Gastrocnemius medialis (tissue), 4 donors: Measurements from ENCODE around the gene TENT4B. TPM values are rescaled to one million over a fixed set of nuclear protein-coding genes. Genes with fewer than 3 reads are reported as not detected.

ENCODE experiments used
- ATAC-seq, 2 donors: fragments of 150-250 bp; one replicate each; pipeline ENCODE4 v1.9.1; 2016
- DNase-seq, 2 donors: peaks; one replicate each; pipeline ENCODE4 v3.0.0-alpha.2; 2019
- H3K27ac ChIP-seq, 4 donors: fragments of 200-600 bp; sonication (generic); 1 replicate in 1 of 4; 2 replicates in 3 of 4; pipeline ENCODE4 v1.5.1; 2016 to 2018; ENCODE audit warnings: mild to moderate bottlenecking in 2 of 4, moderate library complexity in 1 of 4
- H3K27me3 ChIP-seq, 3 donors: fragments of 200-600 bp; sonication (generic) in 2 of 3; 1 replicate in 1 of 3; 2 replicates in 2 of 3; pipeline versions ENCODE4 v1.5.1 to v1.6.0; 2016 to 2019; ENCODE audit warnings: mild to moderate bottlenecking in 1 of 3, moderate library complexity in 1 of 3
- H3K36me3 ChIP-seq, 2 donors: fragments of 200-600 bp; sonication (generic) in 1 of 2; one replicate each; pipeline ENCODE4 v1.5.1; 2017 to 2018
- H3K4me1 ChIP-seq, 2 donors: fragments of 200-600 bp; sonication (generic) in 1 of 2; one replicate each; pipeline ENCODE4 v1.5.1; 2016 to 2017; ENCODE audit warnings: mild to moderate bottlenecking in 2 of 2
- H3K4me3 ChIP-seq, 4 donors: fragments of 200-600 bp; sonication (generic) in 3 of 4; 1 replicate in 1 of 4; 2 replicates in 3 of 4; pipeline ENCODE4 v1.5.1; 2016 to 2019; ENCODE audit warnings: mild to moderate bottlenecking in 2 of 4
- H3K9me3 ChIP-seq, 3 donors: fragments of 200-600 bp; sonication (generic) in 2 of 3; 1 replicate in 1 of 3; 2 replicates in 2 of 3; pipeline ENCODE4 v1.5.1; 2016 to 2019
- POLR2A ChIP-seq, 2 donors: fragments of 450-650 bp; IDR thresholded peaks; one replicate each; pipeline ENCODE4 v1.6.1; 2017; ENCODE audit warnings: antibody characterized with exemption in 2 of 2, mild to moderate bottlenecking in 2 of 2, moderate library complexity in 2 of 2
- in situ Hi-C, 4 donors: fragments of 200-750 bp; cut with MboI; loops; one replicate each; pipeline versions ENCODE4 v1.15.0 to v1.8.0; 2017; ENCODE audit warnings: low sequenced_read_pairs in 4 of 4
- intact Hi-C: fragments of 100-400 bp; cut with DNase I; formaldehyde crosslinking; loops from one replicate; pipeline ENCODE4 v1.15.1; 2023; ENCODE audit warnings: low total_unique reads
- total RNA-seq, 4 donors: library from RNA; depleted of rRNA; stranded (reverse); fragments of >200 nt; gene quantifications; one replicate each; pipeline versions ENCODE4 v1.1.0 to v1.2.3, GENCODE V29; 2016
- TF ChIP-seq, protein P1 (sequence below), 5 experiments: fragments of 450-650 bp in 3 of 5; fragments of 200-600 bp in 2 of 5; sonication (generic) in 2 of 5; IDR thresholded peaks in 4 of 5; conservative IDR thresholded peaks in 1 of 5; 1 replicate in 4 of 5; 2 replicates in 1 of 5; pipeline ENCODE4 v1.5.1; 2016 to 2019; ENCODE audit warnings: antibody characterized with exemption in 5 of 5, mild to moderate bottlenecking in 3 of 5, moderate library complexity in 3 of 5

TENT4B gene
- total RNA-seq, 4 donors from 2014 or later, result 5.7 to 12.2 (median 7.0) TPM

DNA sequence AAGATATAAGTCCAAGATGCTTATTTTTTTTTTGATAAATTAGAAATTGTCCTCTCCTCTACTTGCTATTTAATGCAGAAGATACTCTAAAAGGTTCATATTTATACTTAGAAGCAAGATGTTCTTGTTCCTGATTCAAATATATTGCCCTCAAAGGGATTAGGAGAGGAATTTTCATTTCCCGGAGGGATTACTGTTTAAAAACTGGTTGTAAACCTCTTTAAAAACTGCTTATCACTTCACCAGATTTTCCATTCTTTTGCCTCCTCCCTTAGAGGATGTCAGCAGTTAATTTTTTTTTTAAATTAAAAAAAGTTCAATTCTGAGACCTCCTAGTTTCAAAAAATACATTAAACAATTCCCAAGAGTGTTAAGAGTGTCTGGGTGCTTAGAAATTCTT is 2.8 kb downstream of the TENT4B start:
- ATAC-seq (no peak), DNase-seq (no peak)
- Histone ChIP-seq H3K4me3 (peak overlapping the region; percentile 72 to 87 (median 86)), H3K36me3 (no peaks in the 10 kb centered on the region), H3K27me3 (no peaks in the 10 kb centered on the region), H3K9me3 (no peaks in the 10 kb centered on the region), H3K4me1 (peaks cover 46 to 63% of the 10 kb centered on the region in 2 donors), H3K27ac (peak overlapping the region; percentile 25 to 97 (median 86))
- in situ Hi-C loops, result loop anchor here in 1 of 4 donors (10.0 kb wide), 2 partner anchors 131 to 209 kb away; partner anchors contain the start of genes BRD7 and CNEP1R1
- intact Hi-C loops, result loop anchor here (2.0 to 10.0 kb wide), 3 partner anchors 55 to 491 kb away; partner anchors contain the start of gene BRD7
- TF ChIP-seq, protein P1, sequence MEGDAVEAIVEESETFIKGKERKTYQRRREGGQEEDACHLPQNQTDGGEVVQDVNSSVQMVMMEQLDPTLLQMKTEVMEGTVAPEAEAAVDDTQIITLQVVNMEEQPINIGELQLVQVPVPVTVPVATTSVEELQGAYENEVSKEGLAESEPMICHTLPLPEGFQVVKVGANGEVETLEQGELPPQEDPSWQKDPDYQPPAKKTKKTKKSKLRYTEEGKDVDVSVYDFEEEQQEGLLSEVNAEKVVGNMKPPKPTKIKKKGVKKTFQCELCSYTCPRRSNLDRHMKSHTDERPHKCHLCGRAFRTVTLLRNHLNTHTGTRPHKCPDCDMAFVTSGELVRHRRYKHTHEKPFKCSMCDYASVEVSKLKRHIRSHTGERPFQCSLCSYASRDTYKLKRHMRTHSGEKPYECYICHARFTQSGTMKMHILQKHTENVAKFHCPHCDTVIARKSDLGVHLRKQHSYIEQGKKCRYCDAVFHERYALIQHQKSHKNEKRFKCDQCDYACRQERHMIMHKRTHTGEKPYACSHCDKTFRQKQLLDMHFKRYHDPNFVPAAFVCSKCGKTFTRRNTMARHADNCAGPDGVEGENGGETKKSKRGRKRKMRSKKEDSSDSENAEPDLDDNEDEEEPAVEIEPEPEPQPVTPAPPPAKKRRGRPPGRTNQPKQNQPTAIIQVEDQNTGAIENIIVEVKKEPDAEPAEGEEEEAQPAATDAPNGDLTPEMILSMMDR (IDR thresholded peaks at IDR 0.05 in 4 of 5, conservative IDR thresholded peaks at IDR 0.05 in 1 of 5), result no peak
- no peak for TF ChIP-seq POLR2A (IDR thresholded peaks at IDR 0.05)

DNA sequence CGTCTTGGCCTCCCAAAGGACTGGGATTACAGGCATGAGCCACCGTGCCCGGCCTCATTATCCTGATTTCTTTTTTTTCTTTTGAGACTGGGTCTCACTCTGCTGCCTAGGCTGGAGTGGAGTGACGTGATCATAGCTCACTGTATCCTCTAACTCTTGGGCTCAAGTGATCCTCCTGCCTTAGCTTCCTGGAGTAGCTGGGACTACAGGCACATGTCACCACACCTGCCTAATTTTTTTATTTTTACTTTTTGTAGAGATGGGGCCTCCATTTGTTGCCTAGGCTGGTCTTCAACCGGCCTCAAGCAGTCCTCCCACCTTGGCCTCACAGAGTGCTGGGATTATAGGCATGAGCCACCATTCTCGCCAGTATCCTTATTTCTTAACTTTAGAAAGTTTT is 3.5 kb downstream of the TENT4B start:
- DNase-seq, result no peak
- intact Hi-C loops, result loop anchor here (10.0 kb wide), 2 partner anchors 208 to 492 kb away; partner anchors contain the start of gene BRD7
- Histone ChIP-seq H3K9me3 (no peaks in the 10 kb centered on the region), H3K4me3 (peak overlapping the region in 1 of 4 donors; percentile 84), H3K36me3 (no peaks in the 10 kb centered on the region), H3K27ac (peak overlapping the region; percentile 25 to 91 (median 54)), H3K4me1 (peaks cover 49 to 67% of the 10 kb centered on the region in 2 donors), H3K27me3 (no peaks in the 10 kb centered on the region)
- TF ChIP-seq, protein P1 (IDR thresholded peaks at IDR 0.05 in 4 of 5, conservative IDR thresholded peaks at IDR 0.05 in 1 of 5), result no peak
- no peak for TF ChIP-seq POLR2A (IDR thresholded peaks at IDR 0.05)
- no peak for ATAC-seq
- in situ Hi-C loops, result loop anchor here in 1 of 4 donors (10.0 kb wide), 2 partner anchors 132 to 208 kb away; partner anchors contain the start of genes BRD7 and CNEP1R1

DNA sequence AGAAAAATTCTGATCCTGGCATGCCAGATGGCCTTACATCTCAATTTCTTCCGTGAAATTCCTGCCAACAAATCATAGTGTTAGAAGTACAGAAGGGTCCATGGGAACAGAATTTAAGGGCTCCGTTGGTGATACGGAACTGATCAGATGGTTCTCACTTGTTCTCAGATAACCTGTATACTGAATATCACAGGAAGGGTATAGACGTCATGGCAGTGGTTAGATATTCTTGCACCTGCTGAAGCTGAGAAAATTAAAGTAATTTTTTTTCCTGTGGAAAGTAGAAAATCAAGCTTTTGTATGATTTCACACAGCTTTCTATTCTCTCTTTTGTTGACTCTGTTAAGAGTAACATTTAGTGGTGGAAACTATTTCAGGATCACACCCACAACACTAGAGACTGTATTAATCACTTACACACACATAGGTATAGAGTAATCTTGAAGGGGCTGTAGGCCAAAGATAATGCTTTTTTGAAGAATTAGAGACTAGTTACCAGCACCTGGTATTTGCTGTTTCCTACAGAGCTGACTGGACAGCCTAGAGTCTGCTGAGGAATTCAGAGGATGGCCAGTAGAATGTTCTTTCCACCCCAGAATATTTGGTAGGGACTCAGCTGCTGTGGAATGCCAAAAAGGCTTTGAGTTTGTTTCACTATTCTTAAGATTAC is 7.5 kb downstream of the TENT4B start:
- Histone ChIP-seq H3K27ac (no peak overlapping the region), H3K36me3 (no peaks in the 10 kb centered on the region), H3K9me3 (no peaks in the 10 kb centered on the region), H3K4me3 (no peak overlapping the region), H3K4me1 (peaks cover 42 to 56% of the 10 kb centered on the region in 2 donors), H3K27me3 (no peaks in the 10 kb centered on the region)
- TF ChIP-seq POLR2A (IDR thresholded peaks at IDR 0.05), result no peak
- TF ChIP-seq, protein P1 (IDR thresholded peaks at IDR 0.05 in 4 of 5, conservative IDR thresholded peaks at IDR 0.05 in 1 of 5), result no peak
- intact Hi-C loops, result no loop called here
- in situ Hi-C loops, result no loop called here
- ATAC-seq, result no peak
- DNase-seq, result no peak

DNA sequence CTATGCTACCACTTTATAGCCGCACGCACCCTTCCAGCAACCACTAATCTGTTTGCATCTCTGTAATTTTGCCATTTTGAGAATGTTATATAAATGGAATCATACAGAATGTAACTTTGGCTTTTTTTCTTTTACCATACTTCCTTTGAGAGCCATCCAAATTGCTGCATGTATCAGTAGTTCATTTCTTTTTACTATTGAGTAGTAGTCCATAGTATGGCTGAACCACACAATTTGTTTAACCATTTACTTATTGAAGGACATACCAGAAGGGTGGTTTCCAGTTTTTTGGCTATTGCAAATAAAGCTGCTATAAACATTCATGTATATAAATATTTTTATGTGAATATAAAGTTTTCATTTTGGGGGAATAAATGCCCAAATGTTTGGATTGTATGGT is 8.8 kb downstream of the TENT4B start:
- Histone ChIP-seq H3K4me3 (no peak overlapping the region), H3K9me3 (no peaks in the 10 kb centered on the region), H3K27ac (no peak overlapping the region), H3K4me1 (peaks cover 41 to 48% of the 10 kb centered on the region in 2 donors), H3K36me3 (no peaks in the 10 kb centered on the region), H3K27me3 (no peaks in the 10 kb centered on the region)
- in situ Hi-C loops, result no loop called here
- ATAC-seq, result no peak
- DNase-seq, result no peak
- TF ChIP-seq POLR2A (IDR thresholded peaks at IDR 0.05), result no peak
- TF ChIP-seq, protein P1 (IDR thresholded peaks at IDR 0.05 in 4 of 5, conservative IDR thresholded peaks at IDR 0.05 in 1 of 5), result no peak
- intact Hi-C loops, result no loop called here
